ENCODE results near the gene PLEK. TPM values are rescaled to one million over a fixed set of nuclear protein-coding genes. Genes with fewer than 3 reads are reported as not detected.

The PLEK gene
- total and polyA plus RNA-seq, 9 of the 15 experiments (the other 6 are each of a cell fraction or from before 2014, with no cell fraction given) = 0.14 to 1.2 (median 0.36) TPM

DNA sequence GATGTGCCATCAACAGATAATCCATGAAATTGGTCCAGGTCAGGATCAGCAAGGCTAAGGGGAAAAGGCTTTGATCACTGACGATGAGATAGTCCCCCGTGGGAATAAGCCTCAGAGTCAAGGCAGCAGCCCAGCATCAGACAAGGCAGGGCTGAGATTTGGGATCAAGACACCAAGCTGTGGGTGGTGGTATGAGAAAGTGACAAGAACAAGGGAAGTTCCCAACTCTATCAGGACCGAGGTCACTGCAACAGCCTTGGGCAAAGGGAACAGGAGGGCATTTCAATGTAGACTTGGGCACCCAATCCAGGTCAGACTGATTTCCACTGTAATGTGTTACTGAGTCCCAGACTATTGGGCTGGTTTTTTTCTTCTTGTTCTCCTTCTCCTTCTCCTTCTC is 18.7 kb downstream of the PLEK start:
- H3K4me3 ChIP-seq = no peak overlapping the region
- 19% methylated on average over 3 of the region's 3 CpGs for WGBS (ENCODE audit: insufficient coverage, low coverage, missing lambda C conversion rate)
- no peaks in the 10 kb centered on the region for H4K20me1 ChIP-seq (replicated peaks; ENCODE audit: control insufficient read depth, insufficient read depth, low read length)
- H3K9me1 ChIP-seq (ENCODE audit: control insufficient read depth, insufficient read depth, low read length) = no peaks in the 10 kb centered on the region
- no TSS peak for BruUV-seq (replicated peaks)
- 0 out of 5 replicates have a peak, but pooled peaks cover 0 to 1% of the 10 kb centered on the region in 2 experiments for H3K27me3 ChIP-seq (ENCODE audit: control insufficient read depth in 2 of 2, insufficient read depth in 2 of 2, low read length in 2 of 2)
- peak overlapping the region; percentile 9; the same call in 1 of the 2 replicates for H2AFZ ChIP-seq (ENCODE audit: low read depth, low read length)
- H3K9ac ChIP-seq (ENCODE audit: insufficient read depth in 1 of 2, low read depth in 2 of 2, low read length in 2 of 2) = no peak overlapping the region
- ChIA-PET CTCF (ENCODE audit: low intra/inter-chr PET ratio) (no interaction called here), POLR2A (no interaction called here)
- in situ Hi-C loops (cut with MboI) (no loop called here), intact Hi-C loops (cut with micrococcal nuclease) (no loop called here)
- peaks cover 0 to 15% of the 10 kb centered on the region in 2 experiments; a peak in 3 of 5 replicates for H3K4me1 ChIP-seq (replicated peaks in 1 of 2; ENCODE audit: control insufficient read depth in 2 of 2, insufficient read depth in 2 of 2, low read length in 2 of 2)
- DNase-seq (ENCODE audit: extremely low read depth in 1 of 4, low spot score in 3 of 4) (no peak), FAIRE-seq (no peak), ATAC-seq (no peak)
- H3K4me2 ChIP-seq (ENCODE audit: insufficient read depth, low read length) = no peak overlapping the region
- no peaks in the 10 kb centered on the region for H3K9me3 ChIP-seq (replicated peaks; ENCODE audit: control insufficient read depth, insufficient read depth, low read depth, low read length)
- H3K36me3 ChIP-seq (ENCODE audit: control insufficient read depth, insufficient read depth, low read length) = no peaks in the 10 kb centered on the region
- H3K79me2 ChIP-seq (ENCODE audit: control insufficient read depth, insufficient read depth, low read length) = no peaks in the 10 kb centered on the region
- H3K27ac ChIP-seq (ENCODE audit: extremely low read depth, low read depth, low read length) = no peak overlapping the region
- no peak for TF ChIP-seq ZNF57 (CRISPR knock-in tag; IDR thresholded peaks at IDR 0.05)
- TF ChIP-seq BMI1 (IDR thresholded peaks at IDR 0.05; ENCODE audit: low read length) = no peak
- TF ChIP-seq RBM39 (optimal IDR thresholded peaks at IDR 0.05; ENCODE audit: low read depth, low read length) = no peak
- TF ChIP-seq FOXJ2 (tag; IDR thresholded peaks at IDR 0.05) = no peak
- TF ChIP-seq HNRNPH1 (optimal IDR thresholded peaks at IDR 0.05; ENCODE audit: low read depth, low read length) = no peak
- TF ChIP-seq ZNF121 (CRISPR knock-in tag; conservative IDR thresholded peaks at IDR 0.05) = no peak
- no peak for TF ChIP-seq GTF2E2 (tag; IDR thresholded peaks at IDR 0.05)
- TF ChIP-seq, protein P1, sequence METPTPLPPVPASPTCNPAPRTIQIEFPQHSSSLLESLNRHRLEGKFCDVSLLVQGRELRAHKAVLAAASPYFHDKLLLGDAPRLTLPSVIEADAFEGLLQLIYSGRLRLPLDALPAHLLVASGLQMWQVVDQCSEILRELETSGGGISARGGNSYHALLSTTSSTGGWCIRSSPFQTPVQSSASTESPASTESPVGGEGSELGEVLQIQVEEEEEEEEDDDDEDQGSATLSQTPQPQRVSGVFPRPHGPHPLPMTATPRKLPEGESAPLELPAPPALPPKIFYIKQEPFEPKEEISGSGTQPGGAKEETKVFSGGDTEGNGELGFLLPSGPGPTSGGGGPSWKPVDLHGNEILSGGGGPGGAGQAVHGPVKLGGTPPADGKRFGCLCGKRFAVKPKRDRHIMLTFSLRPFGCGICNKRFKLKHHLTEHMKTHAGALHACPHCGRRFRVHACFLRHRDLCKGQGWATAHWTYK (CRISPR knock-in tag; IDR thresholded peaks at IDR 0.05) = no peak
- TF ChIP-seq JUND (IDR thresholded peaks at IDR 0.05; ENCODE audit: borderline replicate concordance, low read depth, low read length) = no peak
- TF ChIP-seq JUND (tag; IDR thresholded peaks at IDR 0.05; ENCODE audit: borderline replicate concordance, low read depth, low read length) = no peak
- no peak for TF ChIP-seq SMARCE1 (IDR thresholded peaks at IDR 0.05)
- TF ChIP-seq, protein P2, sequence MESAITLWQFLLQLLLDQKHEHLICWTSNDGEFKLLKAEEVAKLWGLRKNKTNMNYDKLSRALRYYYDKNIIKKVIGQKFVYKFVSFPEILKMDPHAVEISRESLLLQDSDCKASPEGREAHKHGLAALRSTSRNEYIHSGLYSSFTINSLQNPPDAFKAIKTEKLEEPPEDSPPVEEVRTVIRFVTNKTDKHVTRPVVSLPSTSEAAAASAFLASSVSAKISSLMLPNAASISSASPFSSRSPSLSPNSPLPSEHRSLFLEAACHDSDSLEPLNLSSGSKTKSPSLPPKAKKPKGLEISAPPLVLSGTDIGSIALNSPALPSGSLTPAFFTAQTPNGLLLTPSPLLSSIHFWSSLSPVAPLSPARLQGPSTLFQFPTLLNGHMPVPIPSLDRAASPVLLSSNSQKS (CRISPR knock-in tag; IDR thresholded peaks at IDR 0.05) = no peak
- TF ChIP-seq, protein P3, sequence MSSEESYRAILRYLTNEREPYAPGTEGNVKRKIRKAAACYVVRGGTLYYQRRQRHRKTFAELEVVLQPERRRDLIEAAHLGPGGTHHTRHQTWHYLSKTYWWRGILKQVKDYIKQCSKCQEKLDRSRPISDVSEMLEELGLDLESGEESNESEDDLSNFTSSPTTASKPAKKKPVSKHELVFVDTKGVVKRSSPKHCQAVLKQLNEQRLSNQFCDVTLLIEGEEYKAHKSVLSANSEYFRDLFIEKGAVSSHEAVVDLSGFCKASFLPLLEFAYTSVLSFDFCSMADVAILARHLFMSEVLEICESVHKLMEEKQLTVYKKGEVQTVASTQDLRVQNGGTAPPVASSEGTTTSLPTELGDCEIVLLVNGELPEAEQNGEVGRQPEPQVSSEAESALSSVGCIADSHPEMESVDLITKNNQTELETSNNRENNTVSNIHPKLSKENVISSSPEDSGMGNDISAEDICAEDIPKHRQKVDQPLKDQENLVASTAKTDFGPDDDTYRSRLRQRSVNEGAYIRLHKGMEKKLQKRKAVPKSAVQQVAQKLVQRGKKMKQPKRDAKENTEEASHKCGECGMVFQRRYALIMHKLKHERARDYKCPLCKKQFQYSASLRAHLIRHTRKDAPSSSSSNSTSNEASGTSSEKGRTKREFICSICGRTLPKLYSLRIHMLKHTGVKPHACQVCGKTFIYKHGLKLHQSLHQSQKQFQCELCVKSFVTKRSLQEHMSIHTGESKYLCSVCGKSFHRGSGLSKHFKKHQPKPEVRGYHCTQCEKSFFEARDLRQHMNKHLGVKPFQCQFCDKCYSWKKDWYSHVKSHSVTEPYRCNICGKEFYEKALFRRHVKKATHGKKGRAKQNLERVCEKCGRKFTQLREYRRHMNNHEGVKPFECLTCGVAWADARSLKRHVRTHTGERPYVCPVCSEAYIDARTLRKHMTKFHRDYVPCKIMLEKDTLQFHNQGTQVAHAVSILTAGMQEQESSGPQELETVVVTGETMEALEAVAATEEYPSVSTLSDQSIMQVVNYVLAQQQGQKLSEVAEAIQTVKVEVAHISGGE (CRISPR knock-in tag; IDR thresholded peaks at IDR 0.05) = no peak
- TF ChIP-seq NR2C1 (IDR thresholded peaks at IDR 0.05) = no peak
- TF ChIP-seq NR2C1 (tag; IDR thresholded peaks at IDR 0.05) = no peak
- TF ChIP-seq GTF2A2 (tag; IDR thresholded peaks at IDR 0.05) = no peak
- TF ChIP-seq CBFA2T3 (IDR thresholded peaks at IDR 0.05) = no peak
- TF ChIP-seq PHF20 (IDR thresholded peaks at IDR 0.05; ENCODE audit: partially characterized antibody) = no peak
